A549 treated with ZK216348 at 1 μM for 4 hours (cell line): ENCODE results near the gene BICRA. TPM values are rescaled to one million over a fixed set of nuclear protein-coding genes. Genes with fewer than 3 reads are reported as not detected.

ENCODE experiments used
- total RNA-seq: library from RNA; stranded (reverse); fragments of 200-300 nt; extraction: Qiagen RNA extraction; gene quantifications from 5 replicates; pipeline ENCODE4 v1.2.3, GENCODE V29; 2022; ENCODE audit warnings: low read depth

The BICRA gene
- 8.5 to 17.5 TPM (median 15.3 TPM) in 5 replicates for total RNA-seq

DNA sequence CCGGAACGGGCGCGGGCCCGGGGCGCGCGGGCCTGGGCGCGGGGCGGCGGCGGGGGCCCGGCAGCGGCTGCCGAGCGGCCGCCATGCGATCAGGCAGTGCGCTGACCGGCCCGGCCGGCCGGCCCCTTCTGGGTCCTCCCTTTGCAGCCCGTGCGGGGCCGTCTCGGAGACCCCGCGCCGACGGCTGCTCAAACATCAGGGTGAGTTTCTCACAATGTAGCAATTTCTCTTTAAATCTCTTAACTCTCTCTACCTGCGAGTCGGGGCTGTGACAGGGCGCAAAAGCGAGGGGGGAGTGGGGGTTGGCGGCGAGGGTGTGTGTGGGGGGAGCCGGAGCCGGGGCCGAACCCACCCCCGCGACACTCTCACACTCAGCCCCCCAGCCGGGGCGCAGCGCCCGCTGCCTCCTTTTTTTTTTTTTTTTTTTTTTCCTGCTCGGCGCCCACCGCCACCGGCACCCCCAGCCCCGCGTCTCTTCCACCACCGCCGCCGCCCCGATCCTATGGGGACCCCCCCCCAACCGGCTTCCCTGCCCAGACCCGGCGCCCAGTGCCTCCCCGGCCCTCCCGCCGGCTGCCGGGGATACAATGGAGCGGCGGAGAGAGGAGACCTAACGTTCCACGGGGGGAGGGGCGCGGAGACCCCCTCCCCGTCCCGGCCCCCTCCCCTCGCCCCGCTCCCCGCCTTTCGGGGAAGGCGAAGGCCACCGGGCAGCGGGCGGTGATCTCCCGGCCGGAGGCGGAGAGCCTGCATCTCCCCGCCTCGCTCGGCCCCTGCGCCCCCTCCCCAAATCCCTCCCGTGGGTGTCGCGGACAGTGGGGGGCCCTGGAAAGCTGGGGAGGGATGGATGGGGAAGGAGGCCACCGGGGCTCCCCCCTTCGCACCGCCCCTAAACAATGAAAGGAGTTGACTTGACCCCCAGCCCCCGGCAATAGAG is at the start of gene BICRA:
TSS of gene BICRA (plus strand) at position 166 of the 937 bp plus-strand sequence. CDS start 64,441 bp downstream, outside the sequence.

GRCh38 chr19:47573071-47574026 is 35.6 kb upstream of the BICRA start, which contains the start of gene ZNF541:
Gene ZNF541, minus strand, starts transcription at chr19:47573148. Its CDS starts 17,292 bp downstream, at chr19:47555856.

GRCh38 chr19:47713046-47714021 is 104.4 kb downstream of the BICRA start, which contains the start of gene EHD2:
Gene EHD2, plus strand, starts transcription at chr19:47713422. Its CDS starts 3,191 bp downstream, at chr19:47716613.

GRCh38 chr19:47745010-47745901 is 136.3 kb downstream of the BICRA start, which contains the start of gene NOP53:
Gene NOP53, plus strand, starts transcription at chr19:47745546. Its CDS starts 14 bp downstream, at chr19:47745560.

Other genes starting within 250 kb of the BICRA start
- gene MEIS3, start 189.6 kb upstream of the BICRA start, total RNA-seq: 28.9 to 46.6 TPM (median 36.9 TPM) in 5 replicates
- 0.18 to 1.1 TPM (median 0.40 TPM) in 5 replicates for gene SLC8A2, start 137.2 kb upstream of the BICRA start, total RNA-seq
- 18.5 to 21.5 TPM (median 19.6 TPM) in 5 replicates for gene KPTN, start 124.9 kb upstream of the BICRA start, total RNA-seq
- 84.2 to 111 TPM (median 92.8 TPM) in 5 replicates for gene NAPA, start 94.1 kb upstream of the BICRA start, total RNA-seq
- gene ZNF541, start 36.0 kb upstream of the BICRA start, total RNA-seq: not detected in 5 replicates
- 98.0 to 174 TPM (median 156 TPM) in 5 replicates for gene EHD2, start 104.3 kb downstream of the BICRA start, total RNA-seq
- gene NOP53, start 136.4 kb downstream of the BICRA start, total RNA-seq: 239 to 342 TPM (median 263 TPM) in 5 replicates
- gene SELENOW, start 169.6 kb downstream of the BICRA start, total RNA-seq: 84.6 to 175 TPM (median 152 TPM) in 5 replicates
- gene TPRX1, start 195.4 kb downstream of the BICRA start, total RNA-seq: not detected in 5 replicates
- gene CRX, start 212.8 kb downstream of the BICRA start, total RNA-seq: not detected in 5 replicates